ENCODE results near the gene KIF26B.

DNA sequence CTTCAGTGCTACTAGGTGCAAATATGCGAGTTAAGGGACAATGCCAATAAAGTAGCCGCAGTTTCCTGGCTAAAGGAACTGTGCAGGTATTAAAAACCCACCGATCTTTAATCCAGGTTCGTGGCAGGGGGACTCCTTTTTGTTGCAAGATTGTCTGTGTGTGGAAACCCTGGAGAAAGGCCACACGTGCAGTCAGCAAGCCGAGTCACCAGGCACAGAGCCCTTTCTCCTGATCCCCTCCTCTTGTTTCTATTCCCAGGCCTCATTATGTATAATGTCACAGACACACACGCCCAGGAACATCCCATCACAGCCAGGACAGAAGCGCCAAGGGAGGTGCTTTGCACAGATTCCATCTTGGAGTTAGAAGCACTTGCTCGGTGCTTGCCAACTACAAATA lies 528.9 kb downstream of the KIF26B start:
- TF ChIP-seq CTCF (IDR thresholded peaks at IDR 0.05) (no peak), POLR2A (IDR thresholded peaks at IDR 0.05) (no peak)
